GM18505 (cell line): Measurements from ENCODE around the gene ZNF419.
"Not testable (repeated sequence)": the region's sequence is repeated elsewhere in the genome, so short reads cannot be mapped to it uniquely, and the experiment has no call there.

Experiments used
- ATAC-seq: cut with Tn5 transposase; IDR thresholded peaks from one replicate; pipeline ENCODE4 v1.9.1; 2021; ENCODE audit not compliant: unreplicated experiment
- POLR2A ChIP-seq: IDR thresholded peaks from 4 replicates; pipeline ENCODE4 v1.6.1; 2011; ENCODE audit warnings: borderline replicate concordance; ENCODE audit not compliant: insufficient read depth, insufficient read length; ENCODE audit errors: extremely low read depth

The ZNF419 gene

DNA sequence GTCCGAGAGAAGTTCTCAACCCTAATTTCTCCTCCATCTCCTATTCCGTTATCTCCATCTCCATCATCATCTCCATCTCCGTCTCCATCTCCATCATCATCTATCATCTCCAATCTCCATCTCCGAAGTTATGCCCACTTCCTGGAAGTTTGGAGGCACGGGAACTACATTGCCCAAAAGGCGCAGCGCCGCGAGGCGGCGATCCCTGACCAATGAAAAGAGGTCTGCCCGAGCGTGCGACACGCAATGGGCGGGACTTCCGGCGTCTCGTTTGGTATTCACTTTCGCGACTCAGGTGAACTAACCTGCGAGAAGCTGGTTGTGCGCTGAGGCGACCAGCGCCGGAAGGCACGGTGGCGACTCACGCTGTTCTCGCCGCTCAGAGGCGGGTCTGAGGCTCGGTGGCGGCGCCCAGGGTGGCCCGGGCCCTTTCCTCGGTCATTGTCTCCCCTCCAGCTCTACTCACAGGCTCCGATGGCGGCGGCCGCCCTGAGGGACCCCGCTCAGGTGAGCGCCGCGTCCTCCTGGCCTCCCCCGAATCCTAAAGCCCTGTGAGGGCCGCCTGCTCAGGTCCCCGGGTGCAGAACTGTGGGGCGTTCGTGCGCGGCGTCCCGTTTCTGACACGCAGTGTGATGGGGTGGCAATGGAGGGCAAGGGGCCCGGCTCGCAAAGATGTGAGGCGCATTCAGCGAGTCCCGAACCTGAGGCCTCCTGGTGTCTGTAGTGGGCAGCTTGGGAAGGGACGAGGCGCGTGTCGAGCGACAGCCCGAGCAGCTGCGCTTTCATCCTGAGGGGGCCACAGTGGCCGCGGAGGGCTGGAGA lies at the start of gene ZNF419:
Gene ZNF419 (plus strand): TSS at position 274 of the 822 bp plus-strand sequence. CDS start 201 bp downstream, at position 475.
- peak; percentile 77 for TF ChIP-seq POLR2A
- peak; percentile 96 for ATAC-seq

DNA sequence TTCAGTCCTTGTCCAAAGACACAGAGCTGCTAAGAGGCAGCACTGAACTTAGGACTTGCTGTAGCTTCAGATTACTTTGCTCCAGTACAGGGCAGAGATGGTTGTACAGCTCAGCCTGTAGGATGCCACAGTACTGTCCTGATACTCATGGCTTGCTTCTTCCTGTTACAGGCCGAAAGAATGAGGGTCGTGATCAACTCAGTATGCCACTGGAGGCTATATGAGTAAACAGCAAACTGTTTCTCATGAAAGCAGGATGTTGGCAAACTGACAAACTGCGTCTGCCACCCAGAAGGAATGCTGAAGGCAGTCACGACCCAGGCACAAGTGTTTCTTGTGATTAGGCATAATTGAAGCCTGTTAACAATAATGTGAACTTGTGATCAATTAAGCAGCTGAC lies 49.6 kb upstream of the ZNF419 start:
- no peak for TF ChIP-seq POLR2A
- no peak for ATAC-seq

DNA sequence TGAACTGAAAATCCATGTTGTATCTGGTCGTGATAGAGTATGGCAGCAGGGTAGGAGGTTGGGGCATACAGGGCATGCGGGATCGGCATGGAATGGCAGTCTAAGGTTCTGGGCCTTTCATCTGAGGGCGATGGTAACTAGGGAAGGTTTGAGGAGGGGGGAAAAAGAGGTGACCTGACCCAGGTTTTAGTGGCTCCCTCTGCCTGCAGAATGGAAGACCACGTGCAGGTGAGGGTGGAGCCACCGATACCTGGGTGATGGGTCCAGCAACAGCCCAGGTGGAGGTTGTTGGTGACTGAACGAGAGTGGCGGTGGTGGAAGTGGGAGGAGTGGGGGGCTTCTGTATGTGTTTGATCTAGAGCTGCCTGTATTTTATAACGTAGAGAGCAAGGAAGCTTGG lies 48.6 kb upstream of the ZNF419 start:
- ATAC-seq = no peak
- TF ChIP-seq POLR2A = no peak

DNA sequence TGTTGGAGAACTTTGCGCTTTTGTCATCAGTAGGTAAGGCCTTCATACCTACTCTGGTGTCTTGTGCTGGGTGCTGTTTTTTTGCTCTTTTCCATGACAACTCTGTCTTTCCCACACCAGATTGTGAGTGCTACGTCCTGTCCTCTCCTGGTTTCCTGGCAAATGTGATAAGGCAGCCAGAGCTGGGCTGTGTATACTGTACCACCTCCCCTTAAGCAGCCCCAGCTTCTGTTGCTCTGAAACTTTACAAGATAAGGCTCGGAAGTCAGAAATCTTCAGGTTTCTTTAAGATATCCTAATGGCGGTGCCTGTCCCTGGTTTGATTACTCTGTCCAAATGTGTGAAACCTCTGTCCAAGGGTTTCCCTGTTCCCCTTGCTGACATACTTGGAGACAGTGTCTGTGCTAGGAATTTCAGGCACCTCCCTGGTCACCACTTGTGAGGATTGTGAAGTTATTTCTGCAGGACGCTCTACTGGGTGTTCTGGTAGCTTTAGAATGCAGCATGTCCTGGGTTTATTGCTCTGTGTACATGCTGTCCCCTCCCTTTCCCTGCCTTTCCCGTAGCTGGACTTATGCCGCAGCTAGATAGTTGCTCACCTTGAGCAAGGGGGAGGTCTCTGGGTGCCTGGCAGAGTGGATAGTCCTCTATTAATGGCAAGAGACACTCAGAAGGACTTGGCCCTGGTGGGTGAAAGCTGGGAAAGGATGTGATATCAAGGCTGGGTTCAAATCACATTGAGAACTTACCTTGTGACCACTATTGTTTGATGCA lies 45.4 kb upstream of the ZNF419 start:
- no peak for ATAC-seq
- TF ChIP-seq POLR2A = no peak

DNA sequence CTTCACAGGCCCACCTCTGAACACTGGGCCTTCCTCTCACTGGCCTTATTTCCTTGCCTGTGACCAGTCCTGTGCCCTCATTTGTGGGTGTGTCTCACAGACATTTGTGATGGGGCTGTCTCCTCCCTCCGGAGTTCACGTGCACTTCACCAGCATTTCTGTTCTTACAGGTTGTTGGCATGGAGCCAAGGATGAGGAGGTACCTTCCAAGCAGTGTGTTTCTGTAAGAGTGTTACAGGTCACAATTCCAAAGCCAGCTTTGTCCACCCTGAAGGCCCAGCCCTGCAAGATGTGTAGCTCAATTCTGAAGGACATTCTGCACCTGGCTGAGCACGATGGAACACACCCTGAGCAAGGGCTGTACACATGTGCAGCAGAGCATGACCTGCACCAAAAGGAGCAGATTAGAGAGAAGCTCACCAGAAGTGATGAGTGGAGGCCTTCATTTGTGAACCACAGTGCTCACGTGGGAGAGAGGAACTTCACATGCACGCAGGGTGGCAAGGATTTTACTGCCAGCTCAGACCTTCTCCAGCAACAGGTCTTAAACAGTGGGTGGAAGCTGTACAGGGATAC lies 44.3 kb upstream of the ZNF419 start:
- no peak for TF ChIP-seq POLR2A
- ATAC-seq = no peak

DNA sequence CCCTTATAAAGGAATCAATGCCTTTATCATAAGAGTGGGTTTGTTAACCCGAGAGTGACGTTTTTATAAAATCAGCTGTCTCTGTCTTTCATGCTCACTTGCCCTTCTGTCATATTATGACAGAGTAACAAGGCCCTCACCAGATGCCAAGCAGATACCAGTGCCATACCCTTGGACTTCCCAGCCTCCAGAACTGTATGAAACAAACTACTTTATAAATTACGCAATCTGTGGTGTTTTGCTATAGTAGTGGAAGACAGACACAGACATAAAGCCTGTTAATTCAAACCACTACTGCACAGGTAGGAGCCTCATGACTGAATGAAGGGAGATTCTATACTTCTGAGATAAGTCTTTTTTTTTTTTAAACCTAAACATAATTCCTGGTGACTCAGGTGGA lies 35.2 kb upstream of the ZNF419 start:
- no peak for ATAC-seq
- no peak for TF ChIP-seq POLR2A

DNA sequence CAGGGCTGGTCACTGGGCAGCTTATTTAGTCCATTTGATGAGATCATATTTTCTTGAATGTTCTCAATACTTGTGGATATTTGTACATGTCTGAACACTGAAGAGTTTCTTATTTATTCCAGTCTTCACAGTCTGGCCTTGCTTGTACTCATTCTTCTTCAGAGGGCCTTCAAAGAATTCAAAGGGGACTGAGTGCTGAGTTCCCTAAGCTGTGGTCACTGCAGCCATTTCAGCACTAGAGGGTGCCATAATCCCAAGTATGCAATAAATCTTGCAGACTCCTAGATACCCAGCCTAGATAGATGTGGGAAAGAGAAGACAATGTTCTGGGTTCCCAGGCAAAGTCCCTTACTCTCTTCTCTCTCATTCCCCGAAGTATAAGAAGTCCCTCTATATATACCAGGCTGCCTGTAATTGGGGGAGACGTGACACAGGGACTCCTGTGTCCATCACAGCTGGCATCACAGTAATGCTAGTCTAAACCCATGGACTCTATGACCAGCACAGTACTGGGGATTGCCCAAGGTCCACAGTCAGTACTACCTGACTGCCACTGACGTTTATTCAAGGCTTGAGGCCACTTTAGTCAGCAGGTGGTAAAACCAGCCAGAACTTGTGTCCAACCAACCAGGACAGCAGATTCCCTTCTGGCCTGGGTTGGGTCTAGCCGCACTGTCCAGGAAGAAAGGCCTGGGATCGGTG lies 21.7 kb upstream of the ZNF419 start:
- TF ChIP-seq POLR2A = no peak
- ATAC-seq = no peak

DNA sequence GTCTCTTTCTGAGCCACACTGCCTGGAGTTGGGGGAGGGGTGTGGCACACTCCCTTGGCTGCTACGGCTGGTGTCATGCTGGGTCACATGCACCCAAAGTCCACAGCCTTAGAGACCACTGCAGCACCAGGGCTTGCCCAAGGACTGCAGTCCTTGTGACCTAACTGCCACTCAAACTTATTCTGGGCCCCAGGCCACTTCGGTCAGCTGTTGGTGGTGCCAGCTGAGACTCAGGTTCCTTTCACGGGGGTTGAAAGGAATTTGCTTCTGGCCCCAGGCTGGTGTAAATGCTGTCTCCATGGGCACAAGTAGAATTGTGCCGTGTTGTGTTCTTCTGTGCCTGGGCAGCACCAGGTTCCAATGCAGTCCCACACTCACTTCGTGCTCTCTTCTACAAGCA lies 21.1 kb upstream of the ZNF419 start:
- ATAC-seq = no peak
- no peak for TF ChIP-seq POLR2A

DNA sequence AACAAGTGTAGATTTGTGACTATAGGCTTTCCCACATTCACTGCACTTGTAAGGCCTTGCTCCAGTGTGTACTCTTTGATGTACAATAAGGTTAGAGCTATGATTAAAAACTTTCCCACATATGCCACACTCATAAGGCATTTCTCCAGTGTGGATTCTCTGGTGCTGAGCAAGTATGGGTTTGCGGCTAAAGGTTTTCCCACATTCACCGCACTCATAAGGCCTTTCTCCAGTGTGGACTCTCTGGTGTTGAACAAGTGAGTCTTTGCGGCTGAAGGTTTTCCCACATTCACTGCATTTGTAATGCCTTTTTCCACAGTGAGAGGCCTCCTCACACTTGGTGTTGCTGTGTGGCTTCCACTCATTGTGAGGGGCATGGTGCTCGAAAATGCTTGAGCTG lies 13.9 kb upstream of the ZNF419 start:
- ATAC-seq = no peak
- TF ChIP-seq POLR2A = no peak

DNA sequence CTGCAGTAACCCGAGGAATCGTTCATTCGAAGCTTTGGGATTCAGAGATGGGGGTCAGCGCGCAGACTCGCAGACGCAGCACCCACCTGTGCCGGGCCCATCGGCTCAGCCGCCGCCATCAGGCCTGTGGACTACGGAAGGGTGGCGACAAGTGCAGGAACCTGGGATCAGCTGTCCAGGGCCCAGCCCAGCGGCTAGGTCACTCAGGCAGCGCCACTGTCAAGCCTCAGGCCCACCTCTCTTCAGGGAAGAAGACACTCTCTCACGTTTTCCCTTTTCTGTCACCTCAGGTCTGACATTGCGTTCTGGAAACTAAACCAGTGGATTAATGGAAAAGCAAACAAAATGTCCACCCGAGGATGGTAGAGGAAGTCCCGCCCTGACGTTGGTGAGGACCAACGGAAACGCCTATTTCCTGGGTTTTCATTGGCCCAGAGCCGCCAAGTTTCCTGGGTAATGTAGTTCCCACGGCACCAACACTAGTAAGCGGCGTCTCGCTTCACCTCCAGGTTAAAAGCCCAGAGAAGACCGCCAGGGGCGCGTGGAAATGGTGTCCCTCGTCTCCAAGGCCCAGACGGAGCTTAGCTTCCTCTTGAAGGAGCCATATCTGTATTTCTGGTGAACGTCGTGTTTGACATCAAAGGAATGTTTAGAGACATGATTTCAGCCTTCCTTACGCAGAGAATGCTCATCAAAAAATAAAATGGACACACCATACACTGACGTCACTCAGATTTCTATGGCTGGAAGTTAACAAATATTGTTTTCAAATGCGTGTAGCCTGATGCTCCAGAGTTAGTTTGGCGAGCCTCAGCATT lies 10.2 kb upstream of the ZNF419 start, which contains the start of gene ZNF772:
Gene ZNF772 (minus strand): TSS at position 376 of the 818 bp plus-strand sequence. CDS start 257 bp downstream, at position 119.
- ATAC-seq = peak; percentile 96
- TF ChIP-seq POLR2A = peak; percentile 48

DNA sequence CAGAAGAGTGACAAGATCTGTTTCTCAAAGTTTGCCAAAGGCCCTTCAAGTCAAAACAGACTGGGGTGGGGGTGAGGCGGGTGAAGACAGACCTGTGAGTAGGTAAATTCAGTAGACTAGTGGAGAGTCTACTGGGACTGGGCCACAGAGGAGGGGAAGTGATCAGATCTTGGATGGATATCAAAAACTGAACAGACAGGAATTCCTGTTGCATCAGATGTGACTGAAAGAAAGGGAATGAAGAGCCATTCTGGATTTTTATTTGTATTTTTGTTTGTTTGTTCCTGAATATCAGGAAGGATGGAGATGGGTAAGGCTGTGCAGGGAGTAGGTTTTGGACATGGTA lies 722 bp downstream of the ZNF419 start:
- not testable (repeated sequence) for ATAC-seq

DNA sequence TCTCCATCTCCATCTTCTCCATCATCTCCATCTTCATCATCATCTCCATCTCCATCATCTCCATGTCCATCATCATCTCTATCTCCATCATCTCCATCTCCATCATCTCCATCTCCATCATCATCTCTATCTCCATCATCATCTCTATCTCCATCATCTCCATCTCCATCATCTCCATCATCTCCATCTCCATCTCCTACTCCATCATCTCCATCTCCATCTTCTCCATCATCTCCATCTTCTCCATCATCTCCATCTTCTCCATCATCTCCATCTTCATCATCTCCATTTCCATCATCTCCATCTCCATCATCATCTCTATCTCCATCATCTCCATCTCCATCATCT lies 11.8 kb downstream of the ZNF419 start:
- ATAC-seq = not testable (repeated sequence)

DNA sequence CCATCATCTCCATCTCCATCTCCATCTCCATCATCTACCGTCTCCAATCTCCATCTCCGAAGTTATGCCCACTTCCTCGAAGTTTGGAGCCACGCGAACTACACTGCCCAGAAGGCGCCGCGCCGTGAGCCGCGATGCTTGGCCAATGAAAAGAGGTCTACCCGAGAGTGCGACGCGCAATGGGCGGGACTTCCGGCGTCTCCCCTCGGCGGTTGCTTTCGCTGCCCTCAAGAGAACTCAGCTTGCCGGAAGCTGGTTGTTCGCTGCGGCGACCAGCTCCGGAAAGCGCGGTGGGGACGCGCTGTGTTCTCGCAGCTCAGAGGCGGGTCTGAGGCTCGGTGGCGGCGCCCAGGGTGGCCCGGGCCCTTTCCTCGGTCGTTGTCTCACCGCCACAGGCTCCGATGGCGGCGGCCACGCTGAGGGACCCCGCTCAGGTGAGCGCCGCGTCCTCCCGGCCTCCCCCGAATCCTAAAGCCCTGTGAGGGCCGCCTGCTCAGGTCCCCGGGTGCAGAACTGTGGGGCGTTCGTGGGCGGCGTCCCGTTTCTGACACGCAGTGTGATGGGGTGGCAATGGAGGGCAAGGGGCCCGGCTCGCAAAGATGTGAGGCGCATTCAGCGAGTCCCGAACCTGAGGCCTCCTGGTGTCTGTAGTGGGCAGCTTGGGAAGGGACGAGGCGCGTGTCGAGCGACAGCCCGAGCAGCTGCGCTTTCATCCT lies 12.3 kb downstream of the ZNF419 start, which contains the start of gene ZNF773:
Gene ZNF773 (plus strand): TSS at position 259 of the 716 bp plus-strand sequence. CDS start 143 bp downstream, at position 402.
- ATAC-seq = peak; percentile 95
- peak; percentile 90 for TF ChIP-seq POLR2A

DNA sequence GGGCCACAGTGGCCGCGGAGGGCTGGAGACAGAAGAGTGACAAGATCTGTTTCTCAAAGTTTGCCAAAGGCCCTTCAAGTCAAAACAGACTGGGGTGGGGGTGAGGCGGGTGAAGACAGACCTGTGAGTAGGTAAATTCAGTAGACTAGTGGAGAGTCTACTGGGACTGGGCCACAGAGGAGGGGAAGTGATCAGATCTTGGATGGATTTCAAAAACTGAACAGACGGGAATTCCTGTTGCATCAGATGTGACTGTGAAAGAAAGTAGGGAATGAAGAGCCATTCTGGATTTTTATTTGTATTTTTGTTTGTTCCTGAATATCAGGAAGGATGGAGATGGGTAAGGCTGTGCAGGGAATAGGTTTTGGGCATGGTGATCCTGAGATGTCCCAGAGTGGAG lies 12.8 kb downstream of the ZNF419 start:
- peak; percentile 4 for ATAC-seq
